Measurements from ENCODE around the gene PAQR4. TPM values are rescaled to one million over a fixed set of nuclear protein-coding genes. Genes with fewer than 3 reads are reported as not detected.

Gene PAQR4
- total RNA-seq, 1 donor from 2014 or later: 18.3 TPM

DNA sequence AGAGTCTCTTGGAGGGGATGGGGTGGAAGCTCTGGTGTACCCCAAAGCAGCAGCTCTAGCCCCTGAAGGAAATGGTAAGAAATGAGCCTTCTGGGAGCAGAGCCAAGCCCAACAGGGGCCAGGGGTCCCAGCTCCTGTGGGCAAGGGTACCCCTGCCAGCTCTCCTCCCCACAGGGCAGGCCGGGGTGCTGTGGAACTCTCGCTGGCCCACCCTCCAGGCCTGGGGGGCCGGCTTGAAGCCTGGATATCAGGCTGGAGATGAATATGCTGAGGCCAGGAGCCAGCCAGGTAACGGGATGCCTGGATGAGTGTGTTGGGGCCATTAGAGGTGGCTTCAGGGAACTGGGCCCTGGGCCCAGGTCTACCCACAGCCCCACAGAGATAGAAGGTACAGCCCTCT, 31.4 kb downstream of the PAQR4 start:
- FAIRE-seq (no peak), DNase-seq (ENCODE audit: low spot score in 2 of 2) (no peak)

- no peak for DNase-seq (ENCODE audit: low spot score in 2 of 2)
- no peak for FAIRE-seq
Measured at GRCh38 chr16:3001316-3001715, 32.2 kb downstream of the PAQR4 start.

- peak; percentile 61 for FAIRE-seq
- peak; percentile 97 to 100 for DNase-seq (ENCODE audit: low spot score in 2 of 2)
Measured at GRCh38 chr16:3003582-3004270, 34.6 kb downstream of the PAQR4 start.

DNA sequence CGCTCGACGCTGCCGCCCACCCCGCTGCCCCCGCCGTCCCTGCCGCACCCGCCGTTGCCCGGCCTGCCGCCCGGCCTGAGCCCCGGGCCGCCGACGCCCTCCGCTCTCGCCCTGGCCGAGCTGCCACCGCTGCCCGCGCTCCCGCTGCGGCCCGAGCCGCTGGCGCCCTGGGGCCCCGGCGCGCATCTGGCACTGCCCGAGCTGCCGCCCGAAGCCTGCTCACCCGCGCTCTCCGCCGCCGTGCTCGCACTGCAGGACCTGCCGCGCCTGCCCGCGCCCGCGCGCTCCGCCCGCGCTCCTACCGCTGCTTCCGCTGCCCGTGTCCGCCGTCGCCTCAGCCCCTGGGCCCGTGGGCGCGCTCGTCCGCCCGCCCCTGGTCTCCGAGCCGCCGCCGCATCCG, 35.2 kb downstream of the PAQR4 start:
- FAIRE-seq (no peak), DNase-seq (ENCODE audit: low spot score in 2 of 2) (no peak)

GRCh38 chr16:3004781-3005284, 35.7 kb downstream of the PAQR4 start:
- FAIRE-seq (no peak), DNase-seq (ENCODE audit: low spot score in 2 of 2) (no peak)

GRCh38 chr16:3007059-3007956, 38.2 kb downstream of the PAQR4 start:
- DNase-seq (ENCODE audit: low spot score in 2 of 2) (no peak), FAIRE-seq (no peak)

DNA sequence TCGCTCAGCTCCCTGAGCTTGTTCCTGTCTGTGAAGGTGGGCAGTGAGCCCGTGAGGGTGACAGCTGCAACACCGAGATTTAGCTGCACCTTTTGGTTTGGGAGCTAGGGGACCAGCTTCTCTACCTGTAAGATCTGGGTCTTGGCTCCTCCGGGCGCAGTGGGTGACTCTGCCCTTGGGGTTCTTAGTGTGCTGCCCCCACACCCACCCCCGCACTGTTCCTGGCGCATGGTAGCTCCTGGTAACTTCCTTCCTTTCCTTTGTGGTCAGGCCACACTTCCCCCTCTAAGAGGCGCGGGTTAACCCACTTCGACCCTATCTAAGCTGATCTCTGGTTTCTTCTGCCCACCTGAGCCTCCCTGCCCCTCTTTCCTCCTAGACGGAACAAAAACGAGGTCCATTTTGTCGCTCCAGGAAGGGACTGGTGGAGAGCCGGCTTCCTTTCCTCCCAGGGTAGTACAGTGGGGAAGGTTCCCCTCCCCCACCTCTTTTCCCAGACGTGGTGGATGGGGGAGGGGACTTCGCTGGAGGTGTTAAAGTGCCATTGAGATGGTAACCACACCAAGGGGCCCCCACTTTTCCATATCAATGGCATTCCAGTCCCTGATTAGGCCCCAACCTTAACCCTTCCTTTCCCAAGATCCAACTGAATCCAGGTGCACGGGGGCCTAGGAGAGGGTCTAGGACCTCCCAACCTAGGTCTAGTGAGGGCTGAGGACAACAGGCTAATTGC, 39.0 kb downstream of the PAQR4 start:
- DNase-seq (ENCODE audit: low spot score in 2 of 2) (no peak), FAIRE-seq (no peak)

DNA sequence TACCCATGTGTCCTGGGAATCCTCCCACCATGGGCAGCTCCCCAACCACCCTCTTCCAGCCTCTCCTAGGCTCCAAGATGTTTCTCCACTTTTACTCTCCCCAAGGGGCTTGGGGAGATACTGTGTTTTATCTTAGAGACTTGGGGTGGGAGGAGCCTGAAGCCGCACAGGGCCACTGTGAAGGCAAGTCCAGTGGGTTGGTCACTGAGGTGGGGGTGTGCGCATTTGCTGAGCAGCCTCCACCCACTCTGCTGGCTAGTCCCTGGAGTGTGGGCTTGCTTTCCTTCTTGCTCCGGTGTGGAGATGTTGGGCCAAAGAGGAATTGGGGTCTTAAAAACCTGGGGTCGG, 39.5 kb downstream of the PAQR4 start:
- DNase-seq (ENCODE audit: low spot score in 2 of 2): no peak
- FAIRE-seq: no peak

- no peak for FAIRE-seq
- DNase-seq (ENCODE audit: low spot score in 2 of 2): no peak
Measured at GRCh38 chr16:3009568-3010390, 40.6 kb downstream of the PAQR4 start.

- no peak for DNase-seq (ENCODE audit: low spot score in 2 of 2)
- no peak for FAIRE-seq
Measured at GRCh38 chr16:3010510-3010909, 41.4 kb downstream of the PAQR4 start.

DNA sequence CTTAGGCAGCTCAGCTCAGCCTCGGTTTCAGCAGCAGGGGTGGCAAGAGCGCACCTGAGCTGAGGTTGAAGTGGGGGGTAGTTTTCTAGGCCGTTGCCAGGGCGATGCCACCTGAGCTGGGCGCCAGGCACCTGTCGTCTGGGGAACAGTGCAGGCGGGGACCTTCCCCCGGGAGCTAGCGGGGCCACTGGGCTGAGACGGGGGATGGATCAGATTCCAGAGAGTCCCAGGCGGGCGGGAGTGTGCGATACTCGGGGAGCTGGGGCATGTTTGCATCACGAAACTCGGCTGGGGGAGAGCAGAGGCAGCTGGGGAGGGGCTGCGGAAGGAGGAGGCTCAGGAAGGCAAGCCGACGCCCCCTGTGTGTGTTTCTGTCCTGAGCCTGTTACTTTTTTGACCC, 43.1 kb downstream of the PAQR4 start:
- no peak for FAIRE-seq

DNA sequence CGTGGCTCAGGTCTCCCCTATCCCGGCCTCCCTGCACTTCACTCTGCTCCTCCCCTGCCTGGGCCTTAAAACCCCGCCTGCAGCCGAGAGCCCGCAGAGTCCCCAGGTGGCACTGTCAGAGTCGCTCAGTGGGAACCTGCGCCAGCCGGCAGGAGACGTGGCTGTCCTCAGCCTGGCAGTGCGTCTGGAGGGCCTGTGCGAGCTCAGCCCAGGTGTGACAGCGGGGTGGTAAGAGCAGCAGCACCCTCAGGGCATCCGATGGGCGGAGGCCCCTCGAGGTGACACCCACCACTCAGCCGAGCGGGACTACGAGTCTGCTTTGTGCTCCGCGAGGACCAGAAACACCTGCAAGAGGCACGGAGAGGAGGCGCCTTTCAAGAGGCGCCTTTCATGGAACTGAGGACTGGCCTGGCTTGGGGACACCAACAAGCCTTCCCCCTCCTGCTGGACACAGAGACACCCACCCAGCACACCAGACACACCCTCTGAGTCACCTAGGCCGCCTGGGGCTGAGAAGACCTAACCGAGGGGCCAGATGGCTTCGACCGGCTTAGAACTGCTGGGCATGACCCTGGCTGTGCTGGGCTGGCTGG, 43.8 kb downstream of the PAQR4 start, which contains the start of gene CLDN9:
Gene CLDN9, plus strand, starts transcription at position 96 of the 593 bp plus-strand sequence. Its CDS starts 440 bp downstream, at position 536.
- no peak for FAIRE-seq
- DNase-seq (ENCODE audit: low spot score in 2 of 2): no peak

More for the DNA sequence above, 43.1 kb downstream of the PAQR4 start:
- DNase-seq (ENCODE audit: low spot score in 2 of 2): no peak

DNA sequence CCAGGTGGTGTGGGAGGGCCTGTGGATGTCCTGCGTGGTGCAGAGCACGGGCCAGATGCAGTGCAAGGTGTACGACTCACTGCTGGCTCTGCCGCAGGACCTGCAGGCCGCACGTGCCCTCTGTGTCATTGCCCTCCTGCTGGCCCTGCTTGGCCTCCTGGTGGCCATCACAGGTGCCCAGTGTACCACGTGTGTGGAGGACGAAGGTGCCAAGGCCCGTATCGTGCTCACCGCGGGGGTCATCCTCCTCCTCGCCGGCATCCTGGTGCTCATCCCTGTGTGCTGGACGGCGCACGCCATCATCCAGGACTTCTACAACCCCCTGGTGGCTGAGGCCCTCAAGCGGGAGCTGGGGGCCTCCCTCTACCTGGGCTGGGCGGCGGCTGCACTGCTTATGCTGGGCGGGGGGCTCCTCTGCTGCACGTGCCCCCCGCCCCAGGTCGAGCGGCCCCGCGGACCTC, 44.4 kb downstream of the PAQR4 start:
- no peak for DNase-seq (ENCODE audit: low spot score in 2 of 2)
- FAIRE-seq: no peak

DNA sequence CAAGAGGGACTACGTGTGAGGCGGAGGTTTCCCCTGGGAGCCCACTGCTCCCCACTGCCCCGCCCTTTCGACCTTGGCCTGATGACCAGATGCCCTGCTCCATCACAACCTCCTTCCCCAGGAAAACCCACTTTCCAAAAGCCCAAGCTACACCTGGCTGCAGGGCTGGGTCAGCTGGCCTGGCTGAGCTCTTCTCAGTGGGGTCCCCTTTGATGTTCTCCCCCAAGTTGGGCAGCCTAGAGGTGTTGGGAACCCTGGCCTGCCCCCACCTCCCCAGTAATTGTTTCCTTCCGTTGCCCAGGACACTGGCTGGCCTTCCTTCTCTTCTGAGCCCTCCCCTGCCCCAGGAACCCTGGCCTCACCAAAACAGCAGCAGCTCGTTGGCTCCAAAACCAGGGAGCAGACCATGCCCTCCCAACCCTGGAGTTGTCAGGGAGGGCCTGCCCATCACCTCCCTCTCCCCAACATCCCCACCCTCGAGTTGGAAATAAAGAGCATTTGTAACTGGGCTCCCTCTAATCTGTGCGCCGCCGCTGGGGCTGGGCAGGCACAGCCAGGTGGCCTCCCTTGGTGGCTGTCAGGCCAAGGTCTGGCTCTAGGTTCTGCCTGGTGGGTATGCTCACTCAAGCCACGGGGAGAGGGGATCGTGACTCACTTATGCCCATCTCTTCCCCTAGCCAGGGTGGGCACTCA, 45.0 kb downstream of the PAQR4 start:
- no peak for FAIRE-seq
- DNase-seq (ENCODE audit: low spot score in 2 of 2): no peak

GRCh38 chr16:3014971-3015370, 45.8 kb downstream of the PAQR4 start:
- no peak for DNase-seq (ENCODE audit: low spot score in 2 of 2)

DNA sequence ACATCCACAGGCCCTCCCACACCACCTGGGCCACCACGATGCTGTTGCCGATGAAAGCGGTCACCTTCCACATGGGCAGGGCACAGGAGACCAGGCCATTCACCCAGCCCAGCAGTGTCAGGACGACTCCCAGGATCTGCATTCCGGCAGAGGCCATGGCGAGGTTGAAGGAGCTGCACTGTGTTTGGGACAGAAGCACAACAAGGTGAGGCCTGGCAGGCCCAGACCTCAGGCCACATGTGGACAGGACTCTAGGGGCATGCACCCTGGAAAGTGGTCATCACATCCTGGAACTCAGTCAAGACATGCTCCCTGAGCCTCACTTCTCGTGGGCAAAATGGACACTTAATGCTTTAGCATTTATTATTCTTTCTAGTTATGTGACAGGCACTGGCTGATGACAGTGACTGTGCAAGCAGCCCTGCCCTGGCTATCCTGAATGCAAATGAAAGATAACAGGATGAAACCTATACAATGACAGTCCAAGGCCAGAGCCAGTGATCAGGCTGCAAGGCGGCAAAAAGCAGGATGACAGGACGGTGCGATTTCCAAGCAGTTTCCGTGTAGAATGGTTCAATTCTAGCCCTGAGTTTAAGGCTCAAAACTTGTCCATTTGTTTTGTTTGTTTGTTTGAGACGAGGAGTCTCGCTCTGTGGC, 46.8 kb downstream of the PAQR4 start:
- FAIRE-seq: no peak

More at GRCh38 chr16:3014971-3015370, 45.8 kb downstream of the PAQR4 start:
- FAIRE-seq: no peak

DNA sequence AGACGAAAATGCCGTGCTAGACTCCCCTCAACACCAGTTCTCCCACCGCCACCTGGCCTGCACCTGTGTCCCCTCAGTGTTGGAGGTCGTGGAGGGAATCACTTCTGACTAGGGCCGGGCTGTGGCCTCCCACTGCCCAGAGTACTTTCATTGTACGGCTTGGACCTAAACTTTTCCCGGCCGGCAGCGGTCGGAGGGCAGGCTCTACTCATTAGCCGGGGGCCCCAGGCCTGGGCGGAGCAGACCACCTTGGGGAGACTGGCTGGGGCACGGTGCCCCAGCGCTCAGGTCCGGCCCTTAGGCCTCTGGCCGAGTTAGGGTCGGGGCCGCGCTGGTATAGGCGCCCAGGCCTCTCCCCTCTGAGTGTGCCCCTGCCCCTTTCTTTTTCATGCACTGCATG, 48.2 kb downstream of the PAQR4 start:
- FAIRE-seq (no peak), DNase-seq (ENCODE audit: low spot score in 2 of 2) (no peak)

More for the DNA sequence above, 46.8 kb downstream of the PAQR4 start:
- no peak for DNase-seq (ENCODE audit: low spot score in 2 of 2)

- DNase-seq (ENCODE audit: low spot score in 2 of 2) (no peak), FAIRE-seq (no peak)
Measured at GRCh38 chr16:3017794-3018506, 48.8 kb downstream of the PAQR4 start, which contains the start of gene CLDN6. CLDN6 (minus strand) TSS chr16:3018183; CDS start chr16:3016021, 2,162 bp downstream.

All from frontal cortex (tissue), 4 donors.